ENCODE data around the gene OR52E4. TPM values are rescaled to one million over a fixed set of nuclear protein-coding genes. Genes with fewer than 3 reads are reported as not detected.
A peak's percentile ranks its signal among the peaks of the same experiment; 100 is the strongest.

The OR52E4 gene
- not detected in 2 replicates for total RNA-seq (2014; rRNA removed; shearing (Covaris generic); ENCODE audit: low replicate concordance)

GRCh38 chr11:5880329-5880728 is at the start of gene OR52E4:
OR52E4 (plus strand) TSS chr11:5880629; CDS start chr11:5884293, 3,664 bp downstream.
- DNase-seq (ENCODE audit: low read depth): no peak
- in situ Hi-C loops (cut with HindIII; ENCODE audit: low pct_unique_long_range_greater_than_20kb, low sequenced_read_pairs): no loop called here

DNA sequence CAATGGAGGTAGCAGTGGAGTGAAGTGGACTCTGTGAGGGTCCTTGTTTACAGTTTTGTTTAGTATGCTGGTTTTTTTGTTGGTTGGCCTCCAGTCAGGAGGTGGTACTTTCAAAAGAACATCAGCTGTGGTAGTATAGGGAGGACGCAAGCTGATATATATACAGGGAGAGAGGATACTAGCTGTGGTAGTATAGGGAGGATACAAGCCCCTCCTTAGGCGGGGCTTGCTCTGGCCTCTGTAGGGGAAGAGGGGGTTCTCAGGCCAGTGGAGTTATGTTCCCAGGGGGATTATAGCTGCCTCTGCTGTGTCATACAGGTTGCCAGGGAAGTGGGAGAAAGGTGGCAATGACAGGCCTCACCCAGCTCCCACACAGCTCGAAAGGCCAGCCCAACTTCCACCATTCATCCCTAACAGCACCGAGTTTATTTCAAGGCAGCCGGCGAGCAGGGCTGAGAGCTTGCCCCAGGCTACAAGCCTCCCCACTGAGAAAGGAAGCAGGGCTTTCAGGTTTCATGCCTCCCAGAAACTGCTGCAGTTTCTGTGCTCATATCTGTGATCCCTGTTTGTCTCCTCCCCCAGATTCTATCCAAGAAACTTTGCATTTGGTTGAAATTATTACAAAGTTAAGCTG is 49.1 kb upstream of the OR52E4 start:
- in situ Hi-C loops (cut with HindIII; ENCODE audit: low pct_unique_long_range_greater_than_20kb, low sequenced_read_pairs): no loop called here
- no peak for DNase-seq (ENCODE audit: low read depth)

- DNase-seq (ENCODE audit: low read depth): no peak
- in situ Hi-C loops (cut with HindIII; ENCODE audit: low pct_unique_long_range_greater_than_20kb, low sequenced_read_pairs): no loop called here
These were observed 47.0 kb upstream of the OR52E4 start for GRCh38 chr11:5833446-5833845.

- DNase-seq (ENCODE audit: low read depth): no peak
- in situ Hi-C loops (cut with HindIII; ENCODE audit: low pct_unique_long_range_greater_than_20kb, low sequenced_read_pairs): no loop called here
These were observed 42.7 kb upstream of the OR52E4 start for GRCh38 chr11:5837695-5838094.

DNA sequence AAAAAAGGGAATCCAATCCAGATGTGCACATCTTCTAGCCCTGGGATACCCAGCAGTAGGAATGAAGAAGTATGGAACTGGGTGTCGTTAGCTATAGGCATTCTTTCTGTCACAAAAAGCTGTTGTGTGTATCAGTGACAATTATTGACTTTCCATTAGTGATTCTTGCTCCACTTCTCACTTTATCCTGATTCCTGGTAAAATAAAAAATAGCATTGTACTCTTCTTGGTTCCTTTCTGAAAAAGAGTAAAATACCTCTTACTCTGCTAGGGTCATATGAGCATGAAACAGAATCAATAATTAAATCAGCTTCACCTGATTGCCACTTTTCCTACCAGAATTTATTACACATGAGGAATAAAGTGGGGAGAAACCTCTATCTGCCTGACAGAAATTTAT is 38.6 kb upstream of the OR52E4 start, which contains the start of gene OR52E6:
OR52E6 (minus strand) TSS at position 101 of the 400 bp plus-strand sequence; CDS start at position 101, 0 bp downstream.
- in situ Hi-C loops (cut with HindIII; ENCODE audit: low pct_unique_long_range_greater_than_20kb, low sequenced_read_pairs): no loop called here

DNA sequence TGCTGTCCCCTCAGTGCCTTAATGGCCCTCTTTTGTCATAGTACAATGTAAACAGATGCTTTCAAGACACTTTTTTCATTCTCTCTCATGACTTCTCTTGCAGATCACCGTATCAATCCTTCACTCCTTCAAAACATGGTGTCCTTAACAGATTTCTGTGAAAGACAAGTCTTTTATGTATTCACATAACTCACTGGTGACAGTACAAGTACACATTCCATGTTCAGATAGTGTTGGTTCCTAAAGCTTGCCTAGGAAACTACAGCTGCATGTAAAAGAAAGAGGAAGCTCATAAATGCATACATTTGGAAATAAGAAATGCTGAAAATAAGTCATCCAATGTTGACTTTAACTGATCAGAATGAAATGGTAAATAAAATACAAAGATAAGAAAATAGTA is 33.7 kb upstream of the OR52E4 start:
- in situ Hi-C loops (cut with HindIII; ENCODE audit: low pct_unique_long_range_greater_than_20kb, low sequenced_read_pairs): no loop called here
- DNase-seq (ENCODE audit: low read depth): no peak

More for the DNA sequence above, 38.6 kb upstream of the OR52E4 start, which contains the start of gene OR52E6:
- no peak for DNase-seq (ENCODE audit: low read depth)

DNA sequence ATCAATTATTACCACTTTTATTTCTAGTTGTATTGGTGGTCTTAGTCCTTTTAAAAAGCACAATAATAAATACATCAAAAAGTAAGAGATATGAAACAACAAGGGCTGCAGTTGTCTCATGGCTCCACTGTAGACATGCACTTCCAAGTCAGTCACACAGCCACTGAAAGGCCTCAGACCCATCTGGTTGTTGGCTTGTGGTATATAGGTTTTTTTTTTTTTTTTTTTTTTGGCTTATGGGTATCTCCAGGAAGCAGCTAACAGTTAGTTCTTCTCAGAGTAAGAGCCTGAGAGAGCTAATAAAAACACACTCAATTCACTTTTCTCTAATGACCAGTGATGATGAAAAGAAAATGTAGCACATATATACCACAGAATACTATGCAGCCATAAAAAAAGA is 32.7 kb upstream of the OR52E4 start:
- in situ Hi-C loops (cut with HindIII; ENCODE audit: low pct_unique_long_range_greater_than_20kb, low sequenced_read_pairs): no loop called here
- DNase-seq (ENCODE audit: low read depth): no peak

- DNase-seq (ENCODE audit: low read depth): no peak
- in situ Hi-C loops (cut with HindIII; ENCODE audit: low pct_unique_long_range_greater_than_20kb, low sequenced_read_pairs): no loop called here
These were observed 29.4 kb upstream of the OR52E4 start for GRCh38 chr11:5851002-5851401.

- in situ Hi-C loops (cut with HindIII; ENCODE audit: low pct_unique_long_range_greater_than_20kb, low sequenced_read_pairs): no loop called here
- no peak for DNase-seq (ENCODE audit: low read depth)
These were observed 22.8 kb upstream of the OR52E4 start, which contains the start of gene OR52E8 for GRCh38 chr11:5857590-5857989. OR52E8 (minus strand) TSS chr11:5857690; CDS start chr11:5857690, 0 bp downstream.

DNA sequence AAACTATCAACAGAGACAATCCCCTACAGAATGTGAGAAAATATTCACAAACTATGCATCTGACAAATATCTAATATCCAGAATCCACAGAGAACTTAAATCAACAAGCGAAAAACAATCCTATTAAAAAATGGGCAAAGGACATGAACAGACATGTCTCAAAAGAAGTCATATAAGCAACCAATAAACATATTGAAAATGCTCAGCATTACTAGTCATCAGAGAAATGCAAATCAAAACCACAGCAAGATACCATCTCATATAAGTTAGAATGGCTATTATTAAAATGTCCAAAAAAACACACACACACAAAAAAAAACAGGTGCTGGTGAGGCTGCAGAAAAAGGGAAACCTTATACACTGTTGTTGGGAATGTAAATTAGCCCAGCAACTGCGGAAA is 14.6 kb upstream of the OR52E4 start:
- no peak for DNase-seq (ENCODE audit: low read depth)
- in situ Hi-C loops (cut with HindIII; ENCODE audit: low pct_unique_long_range_greater_than_20kb, low sequenced_read_pairs): no loop called here

DNA sequence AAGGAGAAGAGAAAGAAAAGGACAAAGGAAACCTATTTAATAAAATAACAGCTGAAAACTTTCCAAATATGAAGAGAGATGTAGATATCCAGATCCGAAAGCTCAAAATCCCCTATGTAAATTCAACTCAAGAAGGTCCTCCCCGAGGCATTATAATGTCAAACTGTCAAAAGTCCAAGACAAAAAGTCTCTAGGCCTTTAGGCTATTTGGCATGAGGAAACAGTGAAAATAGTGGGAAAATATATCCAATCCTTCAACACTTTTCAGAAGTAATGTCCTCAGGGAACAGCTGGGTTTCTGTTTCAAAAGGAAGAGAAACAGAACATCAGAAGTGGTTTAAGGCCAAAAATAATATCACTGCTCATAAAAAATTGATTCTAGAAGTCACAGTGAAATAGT is 1.9 kb upstream of the OR52E4 start:
- in situ Hi-C loops (cut with HindIII; ENCODE audit: low pct_unique_long_range_greater_than_20kb, low sequenced_read_pairs): no loop called here
- no peak for DNase-seq (ENCODE audit: low read depth)

DNA sequence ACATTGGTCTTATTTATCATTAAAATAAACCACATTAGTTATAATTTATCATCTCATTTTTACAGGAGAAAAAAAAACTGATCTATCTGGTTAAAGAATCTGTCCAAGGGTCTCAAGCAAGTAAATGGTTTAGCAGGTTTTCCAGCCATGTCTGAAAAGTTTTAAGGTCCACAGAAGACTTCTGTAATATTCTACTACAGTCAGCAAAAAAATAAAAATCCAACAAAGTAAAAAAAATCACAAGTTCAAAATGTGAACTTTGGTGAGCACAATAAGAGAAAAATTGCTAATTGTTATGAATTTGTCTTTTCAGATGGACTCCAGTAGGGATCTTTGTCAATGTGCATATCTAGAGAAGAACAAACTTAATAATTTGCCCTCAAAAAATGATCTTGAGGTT is 1.3 kb downstream of the OR52E4 start:
- in situ Hi-C loops (cut with HindIII; ENCODE audit: low pct_unique_long_range_greater_than_20kb, low sequenced_read_pairs): no loop called here
- DNase-seq (ENCODE audit: low read depth): no peak

DNA sequence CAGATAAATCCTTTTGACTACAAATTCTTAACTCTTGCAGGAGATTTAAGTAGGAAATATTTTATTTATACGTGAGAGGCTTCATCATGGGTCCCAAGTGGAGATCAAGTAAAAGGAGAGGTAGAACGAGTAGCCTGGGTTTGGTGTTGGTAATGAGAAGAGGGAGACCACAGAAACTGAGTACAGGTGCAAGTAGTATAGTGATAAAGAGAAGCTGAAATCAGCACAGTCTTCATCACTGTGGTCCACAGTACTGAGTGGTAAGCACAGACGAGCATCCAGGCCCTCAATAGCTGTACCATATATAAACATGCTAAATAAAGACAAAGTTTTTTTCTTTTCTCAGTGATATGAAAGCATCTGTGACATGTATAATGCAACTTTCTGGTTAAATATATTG is 6.7 kb downstream of the OR52E4 start:
- no peak for DNase-seq (ENCODE audit: low read depth)
- in situ Hi-C loops (cut with HindIII; ENCODE audit: low pct_unique_long_range_greater_than_20kb, low sequenced_read_pairs): no loop called here

- DNase-seq (ENCODE audit: low read depth): no peak
- in situ Hi-C loops (cut with HindIII; ENCODE audit: low pct_unique_long_range_greater_than_20kb, low sequenced_read_pairs): no loop called here
These were observed 7.2 kb downstream of the OR52E4 start for GRCh38 chr11:5887661-5888060.

GRCh38 chr11:5891216-5891800 is 10.9 kb downstream of the OR52E4 start:
- in situ Hi-C loops (cut with HindIII; ENCODE audit: low pct_unique_long_range_greater_than_20kb, low sequenced_read_pairs): no loop called here
- no peak for DNase-seq (ENCODE audit: low read depth)

- in situ Hi-C loops (cut with HindIII; ENCODE audit: low pct_unique_long_range_greater_than_20kb, low sequenced_read_pairs): no loop called here
- DNase-seq (ENCODE audit: low read depth): no peak
These were observed 12.5 kb downstream of the OR52E4 start, which contains the start of gene OR52E5 for GRCh38 chr11:5892908-5893307. OR52E5 (plus strand) TSS chr11:5893208; CDS start chr11:5900777, 7,569 bp downstream.

DNA sequence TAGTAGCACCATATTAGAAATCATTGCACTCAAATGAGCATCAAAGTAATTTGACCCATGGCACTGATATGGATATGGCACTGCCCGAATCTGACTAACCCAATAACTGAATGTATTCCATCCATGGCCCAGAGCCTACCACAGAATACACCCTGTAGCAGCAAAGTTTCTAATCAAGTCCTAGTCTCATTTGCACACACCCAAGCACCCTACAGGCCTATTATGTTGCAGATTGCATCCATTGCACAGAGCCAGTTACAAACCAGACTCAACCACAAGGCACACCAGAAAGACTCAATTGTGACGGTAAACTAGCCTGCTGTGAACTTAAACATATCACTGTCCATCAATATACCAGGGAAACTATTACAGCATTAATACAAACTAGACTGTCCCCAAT is 19.1 kb downstream of the OR52E4 start:
- no peak for DNase-seq (ENCODE audit: low read depth)
- in situ Hi-C loops (cut with HindIII; ENCODE audit: low pct_unique_long_range_greater_than_20kb, low sequenced_read_pairs): no loop called here

- DNase-seq (ENCODE audit: low read depth): no peak
- in situ Hi-C loops (cut with HindIII; ENCODE audit: low pct_unique_long_range_greater_than_20kb, low sequenced_read_pairs): no loop called here
These were observed 30.1 kb downstream of the OR52E4 start for GRCh38 chr11:5910540-5910939.

DNA sequence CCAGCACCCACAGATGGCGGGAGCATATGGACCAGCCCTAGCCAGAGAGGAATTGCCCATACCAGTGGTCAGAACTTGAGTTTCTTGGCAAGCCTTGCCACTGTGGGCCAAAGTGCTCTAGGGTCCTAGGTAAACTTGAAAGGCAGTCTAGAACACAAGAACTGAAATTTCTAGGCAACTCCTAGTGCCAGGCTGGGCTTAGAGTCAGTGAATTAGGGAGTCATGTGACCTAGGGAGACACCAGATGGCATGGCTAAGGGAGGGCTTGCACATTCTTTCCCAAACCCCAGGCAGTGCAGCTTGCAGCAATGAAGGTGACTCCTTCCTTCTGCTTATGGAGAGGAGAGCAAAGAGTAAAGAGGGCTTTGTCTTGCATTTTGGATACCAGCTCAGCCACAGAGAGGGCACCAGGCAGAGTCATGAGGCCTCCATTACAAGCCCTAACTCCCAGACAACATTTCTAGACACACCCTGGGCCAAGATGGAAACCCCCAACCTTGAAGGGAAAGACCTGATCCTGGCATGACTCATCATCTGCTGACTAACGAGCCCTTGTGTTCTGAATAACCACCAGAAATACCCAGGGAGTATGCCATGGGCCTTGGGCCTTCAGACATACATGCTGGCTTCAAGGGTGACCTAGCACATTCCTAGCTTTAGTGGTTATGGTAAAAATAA is 42.5 kb downstream of the OR52E4 start:
- peak; percentile 56 for DNase-seq (ENCODE audit: low read depth)
- in situ Hi-C loops (cut with HindIII; ENCODE audit: low pct_unique_long_range_greater_than_20kb, low sequenced_read_pairs): no loop called here
